HG03175 (cell line): ENCODE data around the gene CALD1.

ENCODE experiments used
- ATAC-seq: cut with Tn5 transposase; IDR thresholded peaks from one replicate; pipeline ENCODE4 v1.9.1; 2021; ENCODE audit warnings: mild to moderate bottlenecking, moderate library complexity; ENCODE audit not compliant: unreplicated experiment

CALD1 gene

GRCh38 chr7:134916171-134916883 is 136.9 kb downstream of the CALD1 start:
- ATAC-seq: no peak

GRCh38 chr7:134919240-134919641 is 139.8 kb downstream of the CALD1 start:
- peak; percentile 73 for ATAC-seq

GRCh38 chr7:134920026-134920753 is 140.8 kb downstream of the CALD1 start:
- ATAC-seq: no peak

GRCh38 chr7:134922720-134923704 is 143.6 kb downstream of the CALD1 start:
- no peak for ATAC-seq

- ATAC-seq: no peak
Measured at GRCh38 chr7:134925766-134926165, 146.3 kb downstream of the CALD1 start.

GRCh38 chr7:134926396-134926795 is 147.0 kb downstream of the CALD1 start:
- no peak for ATAC-seq

GRCh38 chr7:134927076-134927475 is 147.6 kb downstream of the CALD1 start:
- no peak for ATAC-seq

- no peak for ATAC-seq
Measured at GRCh38 chr7:134927723-134928122, 148.3 kb downstream of the CALD1 start.

- ATAC-seq: no peak
Measured at GRCh38 chr7:134928554-134928953, 149.1 kb downstream of the CALD1 start.

GRCh38 chr7:134931487-134931886 is 152.1 kb downstream of the CALD1 start:
- ATAC-seq: no peak

GRCh38 chr7:134932707-134933370 is 153.4 kb downstream of the CALD1 start:
- peak; percentile 72 for ATAC-seq

GRCh38 chr7:134933460-134934068 is 154.1 kb downstream of the CALD1 start:
- ATAC-seq: no peak

- no peak for ATAC-seq
Measured at GRCh38 chr7:134935701-134936100, 156.3 kb downstream of the CALD1 start.

GRCh38 chr7:134936893-134937510 is 157.6 kb downstream of the CALD1 start:
- ATAC-seq: no peak

GRCh38 chr7:134938141-134938540 is 158.7 kb downstream of the CALD1 start:
- no peak for ATAC-seq

- no peak for ATAC-seq
Measured at GRCh38 chr7:134939136-134939535, 159.7 kb downstream of the CALD1 start.

GRCh38 chr7:134940729-134941128 is 161.3 kb downstream of the CALD1 start:
- ATAC-seq: no peak

GRCh38 chr7:134941185-134941900 is 161.9 kb downstream of the CALD1 start:
- ATAC-seq: no peak

GRCh38 chr7:134941952-134942351 is 162.5 kb downstream of the CALD1 start:
- ATAC-seq: no peak
